ENCODE data around the gene MOB2. TPM values are rescaled to one million over a fixed set of nuclear protein-coding genes. Genes with fewer than 3 reads are reported as not detected.

Gene MOB2
- total RNA-seq, 1 experiment from 2014 or later, result 22.7 TPM

- no peaks in the 10 kb centered on the region for H3K79me1 ChIP-seq (ENCODE audit: insufficient read depth, low read depth, low read length, poor library complexity, severe bottlenecking)
- no peaks in the 10 kb centered on the region for H3K9me3 ChIP-seq (ENCODE audit: control insufficient read depth, low read depth, low read length)
- H3K4ac ChIP-seq (ENCODE audit: low read depth, low read length), result no peak overlapping the region
- no peak for DNase-seq
- Mint-ChIP-seq H3K27ac (no peak overlapping the region), H3K36me3 (ENCODE audit: insufficient read depth in 1 of 3, low read depth in 3 of 3) (peaks cover 0 to 6% (median 6%) of the 10 kb centered on the region in 3 experiments; a peak in 3 of 7 replicates), H3K4me1 (0 out of 4 replicates have a peak, but pooled peaks cover 0 to 4% of the 10 kb centered on the region in 2 experiments), H3K4me3 (no peak overlapping the region), H3K9me3 (no peaks in the 10 kb centered on the region), H3K27me3 (ENCODE audit: low read depth) (no peaks in the 10 kb centered on the region)
- H4K20me1 ChIP-seq (ENCODE audit: control insufficient read depth, insufficient read depth, insufficient read length), result peaks cover 4% of the 10 kb centered on the region
- no peak overlapping the region for H4K5ac ChIP-seq (ENCODE audit: insufficient read length, low read depth, low read length)
- no peak overlapping the region for H2BK20ac ChIP-seq (ENCODE audit: low read depth, low read length, poor library complexity, severe bottlenecking)
- H3T11ph ChIP-seq (ENCODE audit: low read length), result no peak overlapping the region
- H2BK5ac ChIP-seq (ENCODE audit: insufficient read length, low read length), result no peak overlapping the region
- no peaks in the 10 kb centered on the region for H3K27me3 ChIP-seq (ENCODE audit: insufficient read depth, low read length)
- no peak overlapping the region for H2BK12ac ChIP-seq (ENCODE audit: insufficient read length, low read depth, low read length)
- no peak overlapping the region for H2AFZ ChIP-seq (ENCODE audit: low read length)
- H4K8ac ChIP-seq (replicated peaks; ENCODE audit: insufficient read length, low read depth, low read length), result no peak overlapping the region
- no peak overlapping the region for H3K4me2 ChIP-seq (ENCODE audit: insufficient read depth, insufficient read length, low read length)
- H3K9ac ChIP-seq (ENCODE audit: extremely low read depth, insufficient read length, low read length), result no peak overlapping the region
- H3K23ac ChIP-seq (ENCODE audit: insufficient read length, low read depth, low read length), result no peak overlapping the region
- H4K91ac ChIP-seq (ENCODE audit: insufficient read length, low read depth, low read length), result no peak overlapping the region
- H3K14ac ChIP-seq (ENCODE audit: insufficient read depth, low read length), result no peak overlapping the region; the same call in 1 of the 2 replicates
- H3K4me1 ChIP-seq (ENCODE audit: insufficient read depth, low read length), result no peaks in the 10 kb centered on the region
- H3K79me2 ChIP-seq (ENCODE audit: insufficient read depth, low read length), result no peaks in the 10 kb centered on the region
- no CpG with 5 or more reads among the region's 22 CpGs for WGBS (ENCODE audit: extremely low coverage, insufficient read length, low lambda C conversion rate)
- no peak overlapping the region for H2BK120ac ChIP-seq (ENCODE audit: low read depth, low read length, poor library complexity, severe bottlenecking)
- TF ChIP-seq, protein P1, sequence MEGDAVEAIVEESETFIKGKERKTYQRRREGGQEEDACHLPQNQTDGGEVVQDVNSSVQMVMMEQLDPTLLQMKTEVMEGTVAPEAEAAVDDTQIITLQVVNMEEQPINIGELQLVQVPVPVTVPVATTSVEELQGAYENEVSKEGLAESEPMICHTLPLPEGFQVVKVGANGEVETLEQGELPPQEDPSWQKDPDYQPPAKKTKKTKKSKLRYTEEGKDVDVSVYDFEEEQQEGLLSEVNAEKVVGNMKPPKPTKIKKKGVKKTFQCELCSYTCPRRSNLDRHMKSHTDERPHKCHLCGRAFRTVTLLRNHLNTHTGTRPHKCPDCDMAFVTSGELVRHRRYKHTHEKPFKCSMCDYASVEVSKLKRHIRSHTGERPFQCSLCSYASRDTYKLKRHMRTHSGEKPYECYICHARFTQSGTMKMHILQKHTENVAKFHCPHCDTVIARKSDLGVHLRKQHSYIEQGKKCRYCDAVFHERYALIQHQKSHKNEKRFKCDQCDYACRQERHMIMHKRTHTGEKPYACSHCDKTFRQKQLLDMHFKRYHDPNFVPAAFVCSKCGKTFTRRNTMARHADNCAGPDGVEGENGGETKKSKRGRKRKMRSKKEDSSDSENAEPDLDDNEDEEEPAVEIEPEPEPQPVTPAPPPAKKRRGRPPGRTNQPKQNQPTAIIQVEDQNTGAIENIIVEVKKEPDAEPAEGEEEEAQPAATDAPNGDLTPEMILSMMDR (conservative IDR thresholded peaks at IDR 0.05), result no peak
- H3K56ac ChIP-seq (ENCODE audit: insufficient read length, low read depth, low read length), result no peak overlapping the region
- H3K27ac ChIP-seq (ENCODE audit: insufficient read length, low read depth, low read length), result no peak overlapping the region
- H2BK15ac ChIP-seq (ENCODE audit: low read depth, low read length), result no peak overlapping the region
- H3K18ac ChIP-seq (ENCODE audit: insufficient read length, low read depth, low read length), result no peak overlapping the region
- H3K23me2 ChIP-seq (ENCODE audit: insufficient read length, low read depth, low read length, poor library complexity, severe bottlenecking), result no peaks in the 10 kb centered on the region
- H2AK5ac ChIP-seq (ENCODE audit: insufficient read length, low read length), result no peak overlapping the region
Measured at GRCh38 chr11:1450949-1451710, 35.4 kb downstream of the MOB2 start.
